ENCODE measurements around the gene RIN2. TPM values are rescaled to one million over a fixed set of nuclear protein-coding genes. Genes with fewer than 3 reads are reported as not detected.

RIN2 gene
- total RNA-seq, 1 donor from 2014 or later: 48.8 TPM

GRCh38 chr20:19713822-19714578 is 44.1 kb upstream of the RIN2 start:
- Histone ChIP-seq H3K27ac (replicated peaks) (no peak overlapping the region), H3K4me1 (peaks cover 3% of the 10 kb centered on the region), H3K36me3 (no peaks in the 10 kb centered on the region), H3K9me3 (replicated peaks) (peaks cover 15% of the 10 kb centered on the region), H3K27me3 (ENCODE audit: low read depth) (no peaks in the 10 kb centered on the region), H3K4me3 (no peak overlapping the region)
- no peak for DNase-seq
- TF ChIP-seq CTCF (IDR thresholded peaks at IDR 0.05; ENCODE audit: borderline replicate concordance): no peak
- intact Hi-C loops (cut with micrococcal nuclease): no loop called here

GRCh38 chr20:19714579-19714840 is 43.5 kb upstream of the RIN2 start:
- H3K27ac ChIP-seq (replicated peaks): no peak overlapping the region
- H3K36me3 ChIP-seq: no peaks in the 10 kb centered on the region
- no peak for DNase-seq
- H3K4me3 ChIP-seq: no peak overlapping the region
- H3K27me3 ChIP-seq (ENCODE audit: low read depth): no peaks in the 10 kb centered on the region
- TF ChIP-seq CTCF (IDR thresholded peaks at IDR 0.05; ENCODE audit: borderline replicate concordance): no peak
- peaks cover 3% of the 10 kb centered on the region for H3K4me1 ChIP-seq
- peaks cover 15% of the 10 kb centered on the region for H3K9me3 ChIP-seq (replicated peaks)
- intact Hi-C loops (cut with micrococcal nuclease): no loop called here

- Histone ChIP-seq H3K27ac (replicated peaks) (no peak overlapping the region), H3K4me3 (no peak overlapping the region), H3K27me3 (ENCODE audit: low read depth) (no peaks in the 10 kb centered on the region), H3K9me3 (replicated peaks) (peaks cover 15% of the 10 kb centered on the region), H3K36me3 (no peaks in the 10 kb centered on the region), H3K4me1 (no peaks in the 10 kb centered on the region)
- TF ChIP-seq CTCF (IDR thresholded peaks at IDR 0.05; ENCODE audit: borderline replicate concordance): no peak
- DNase-seq: no peak
- intact Hi-C loops (cut with micrococcal nuclease): no loop called here
Observed at GRCh38 chr20:19715986-19716385, 42.1 kb upstream of the RIN2 start.

GRCh38 chr20:19718880-19719279 is 39.2 kb upstream of the RIN2 start:
- no peaks in the 10 kb centered on the region for H3K27me3 ChIP-seq (ENCODE audit: low read depth)
- peaks cover 15% of the 10 kb centered on the region for H3K9me3 ChIP-seq (replicated peaks)
- H3K4me1 ChIP-seq: no peaks in the 10 kb centered on the region
- DNase-seq: no peak
- no peak overlapping the region for H3K27ac ChIP-seq (replicated peaks)
- no peaks in the 10 kb centered on the region for H3K36me3 ChIP-seq
- intact Hi-C loops (cut with micrococcal nuclease): no loop called here
- TF ChIP-seq CTCF (IDR thresholded peaks at IDR 0.05; ENCODE audit: borderline replicate concordance): no peak
- no peak overlapping the region for H3K4me3 ChIP-seq

- Histone ChIP-seq H3K27ac (replicated peaks) (no peak overlapping the region), H3K9me3 (replicated peaks) (peaks cover 12% of the 10 kb centered on the region), H3K36me3 (no peaks in the 10 kb centered on the region), H3K27me3 (ENCODE audit: low read depth) (no peaks in the 10 kb centered on the region), H3K4me3 (no peak overlapping the region), H3K4me1 (no peaks in the 10 kb centered on the region)
- intact Hi-C loops (cut with micrococcal nuclease): no loop called here
- no peak for DNase-seq
- no peak for TF ChIP-seq CTCF (IDR thresholded peaks at IDR 0.05; ENCODE audit: borderline replicate concordance)
Observed at GRCh38 chr20:19720991-19721390, 37.1 kb upstream of the RIN2 start.
